HUES48 (cell line): ENCODE data around the gene ARMC7.
A peak's percentile ranks its signal among the peaks of the same experiment; 100 is the strongest.

Source experiments
- H3K27ac ChIP-seq: one replicate; pipeline ENCODE4 v1.7.0; 2013; ENCODE audit warnings: low read depth, low read length, inconsistent platforms
- H3K27me3 ChIP-seq: 2 replicates; pipeline ENCODE4 v1.6.1; 2013; ENCODE audit warnings: mild to moderate bottlenecking, low read length; ENCODE audit not compliant: control insufficient read depth, insufficient read depth
- H3K36me3 ChIP-seq: 2 replicates; pipeline ENCODE4 v1.6.1; 2013; ENCODE audit warnings: low read length; ENCODE audit not compliant: control insufficient read depth, insufficient read depth
- H3K4me1 ChIP-seq: 2 replicates; pipeline ENCODE4 v1.6.1; 2013; ENCODE audit warnings: mild to moderate bottlenecking, low read length; ENCODE audit not compliant: control insufficient read depth, insufficient read depth
- H3K4me3 ChIP-seq: 2 replicates; pipeline ENCODE4 v1.5.1; 2013; ENCODE audit warnings: mild to moderate bottlenecking, low read depth, low read length
- H3K9ac ChIP-seq: 2 replicates; pipeline ENCODE4 v1.6.1; 2013; ENCODE audit warnings: mild to moderate bottlenecking, low read depth, low read length, moderate library complexity
- H3K9me3 ChIP-seq: 2 replicates; pipeline ENCODE4 v1.6.1; 2013; ENCODE audit warnings: low read length; ENCODE audit not compliant: control insufficient read depth, insufficient read depth

The ARMC7 gene

DNA sequence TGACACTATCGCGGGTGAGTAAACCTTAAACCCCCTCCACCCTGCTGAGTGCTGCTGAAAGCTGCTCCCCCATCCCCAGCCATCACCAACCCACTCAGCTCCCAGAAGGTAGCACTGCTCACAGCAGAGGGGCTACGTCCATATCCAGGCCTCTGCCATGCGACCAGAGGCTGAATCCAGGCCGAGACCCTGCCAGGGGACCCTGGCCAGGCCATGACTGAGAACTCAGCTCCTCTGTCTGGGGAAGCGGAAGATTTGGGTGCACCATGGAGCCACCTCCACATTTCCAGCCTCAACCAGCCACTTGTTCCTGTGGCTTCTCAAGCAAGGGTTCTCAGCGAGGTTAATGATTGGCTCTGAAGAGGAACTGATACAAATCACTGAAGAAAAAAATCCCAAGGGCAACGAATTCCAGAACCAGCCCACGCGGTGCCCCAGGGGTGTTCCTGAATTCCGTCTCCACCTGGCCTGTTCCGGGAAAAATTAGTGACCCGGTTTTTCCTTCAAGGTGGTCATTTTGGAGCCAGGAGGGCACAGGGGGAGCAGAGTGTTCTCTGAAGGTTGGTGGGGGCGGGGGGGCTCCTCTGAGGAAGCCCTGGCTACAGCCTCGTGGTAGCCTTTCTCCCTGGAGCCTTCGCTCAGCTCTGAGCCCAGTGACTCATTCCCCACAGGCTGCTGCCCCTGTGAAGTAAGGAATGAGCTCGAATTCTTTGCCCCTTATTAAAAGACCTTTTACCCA is 31.3 kb upstream of the ARMC7 start:
- Histone ChIP-seq H3K27me3 (no peaks in the 10 kb centered on the region), H3K36me3 (no peaks in the 10 kb centered on the region), H3K9me3 (no peaks in the 10 kb centered on the region), H3K27ac (peak overlapping the region; percentile 75), H3K4me1 (peaks cover 15% of the 10 kb centered on the region), H3K4me3 (no peak overlapping the region), H3K9ac (no peak overlapping the region)

GRCh38 chr17:75079023-75079373 is 30.8 kb upstream of the ARMC7 start:
- peak overlapping the region; percentile 75 for H3K27ac ChIP-seq
- peaks cover 15% of the 10 kb centered on the region for H3K4me1 ChIP-seq
- H3K9ac ChIP-seq = no peak overlapping the region
- H3K36me3 ChIP-seq = no peaks in the 10 kb centered on the region
- no peak overlapping the region for H3K4me3 ChIP-seq
- no peaks in the 10 kb centered on the region for H3K27me3 ChIP-seq
- no peaks in the 10 kb centered on the region for H3K9me3 ChIP-seq

DNA sequence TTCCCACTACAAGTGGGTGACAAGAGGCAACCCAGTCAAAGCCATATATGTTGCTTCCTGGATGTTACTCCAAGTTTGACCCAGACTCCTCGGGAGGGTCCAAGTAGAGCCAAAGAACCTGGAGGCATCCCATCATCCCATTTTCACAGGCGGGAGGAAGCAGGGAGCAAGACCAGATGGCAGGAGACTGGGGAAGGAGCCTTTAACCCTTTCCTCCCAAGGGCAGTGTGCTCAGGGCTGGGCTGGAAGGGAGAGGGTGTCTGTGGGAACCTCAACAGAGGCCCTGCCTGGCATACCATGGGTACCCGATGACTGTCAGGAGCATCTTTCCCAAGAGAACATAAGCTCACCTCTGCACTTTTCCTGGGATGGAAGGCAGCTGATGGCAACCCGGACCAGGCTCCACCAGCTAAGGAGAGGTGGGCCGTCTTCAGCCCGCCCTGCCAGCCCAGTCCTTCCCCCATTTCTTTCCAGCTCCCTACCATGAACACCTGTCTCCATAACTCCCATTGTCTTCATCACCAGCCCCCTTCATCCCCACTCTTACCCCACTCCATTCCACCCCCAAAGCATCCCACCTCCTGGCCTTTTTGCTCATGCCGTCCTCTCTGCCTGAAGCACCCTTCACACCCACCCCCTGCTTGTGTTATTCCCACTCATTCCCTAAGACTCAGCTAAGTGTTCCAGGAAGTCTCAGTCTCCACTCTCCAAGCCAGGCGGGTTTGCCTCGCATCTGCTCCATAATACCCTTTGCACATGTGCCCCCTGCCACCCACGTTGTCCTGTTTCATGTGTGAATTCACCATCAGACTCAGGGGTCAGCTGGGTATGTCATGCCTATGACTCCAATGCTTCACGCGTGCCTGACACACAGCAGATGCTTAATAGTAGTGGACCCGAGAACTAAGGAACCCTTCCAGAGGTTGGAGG is 27.9 kb upstream of the ARMC7 start:
- H3K9ac ChIP-seq = no peak overlapping the region
- no peaks in the 10 kb centered on the region for H3K27me3 ChIP-seq
- H3K4me3 ChIP-seq = no peak overlapping the region
- H3K9me3 ChIP-seq = no peaks in the 10 kb centered on the region
- H3K27ac ChIP-seq = no peak overlapping the region
- no peaks in the 10 kb centered on the region for H3K36me3 ChIP-seq
- peaks cover 15% of the 10 kb centered on the region for H3K4me1 ChIP-seq

DNA sequence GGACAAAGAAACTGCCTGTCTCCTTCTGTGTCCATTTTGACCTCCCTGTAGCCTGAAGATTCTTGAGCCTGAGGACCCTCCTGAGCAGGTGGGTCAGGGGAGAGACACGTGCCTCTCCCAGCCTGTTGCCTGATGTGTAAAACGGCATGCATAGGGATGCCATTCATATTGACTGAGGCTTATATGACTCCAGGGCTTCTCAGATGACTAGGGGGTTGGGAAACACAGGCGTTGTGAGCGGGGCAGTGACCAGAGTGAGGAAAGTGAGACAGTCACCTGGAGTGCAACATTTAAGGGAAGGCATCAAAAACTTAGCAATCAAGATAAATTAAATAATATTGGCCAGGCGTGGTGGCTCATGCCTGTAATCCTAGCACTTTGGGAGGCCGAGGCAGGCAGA is 27.1 kb upstream of the ARMC7 start:
- no peak overlapping the region for H3K4me3 ChIP-seq
- H3K27ac ChIP-seq = no peak overlapping the region
- H3K4me1 ChIP-seq = peaks cover 19% of the 10 kb centered on the region
- H3K27me3 ChIP-seq = no peaks in the 10 kb centered on the region
- H3K9me3 ChIP-seq = no peaks in the 10 kb centered on the region
- no peak overlapping the region for H3K9ac ChIP-seq
- H3K36me3 ChIP-seq = no peaks in the 10 kb centered on the region

DNA sequence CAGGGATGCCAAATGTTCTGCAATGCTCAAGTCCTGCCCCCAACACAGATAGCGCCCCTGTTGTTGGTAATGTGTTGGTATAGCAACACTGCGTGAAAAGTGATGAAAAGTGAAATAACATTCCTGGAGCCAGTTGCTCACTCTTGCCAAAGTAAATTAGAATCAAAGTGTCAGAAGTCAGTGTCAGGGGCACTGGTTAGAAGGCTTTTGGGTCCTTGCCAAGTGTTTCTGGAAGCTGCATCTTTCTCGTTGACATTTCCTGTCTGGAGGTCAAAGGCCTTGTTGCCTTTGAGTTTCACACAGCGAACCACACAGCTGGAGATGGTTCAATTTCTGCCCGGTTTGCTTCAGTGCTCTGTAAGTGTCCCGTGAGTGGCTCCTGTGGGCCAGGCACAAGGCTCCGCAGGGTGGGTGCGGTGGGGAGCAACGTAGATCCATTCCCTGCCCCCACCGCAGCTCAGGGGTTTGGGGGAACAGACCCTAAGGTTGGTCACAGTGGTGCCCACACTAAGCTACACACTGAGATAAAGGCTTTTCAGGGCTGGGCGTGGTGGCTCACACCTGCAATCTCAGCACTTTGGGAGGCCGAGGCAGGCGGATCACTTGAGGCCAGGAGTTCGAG is 25.6 kb upstream of the ARMC7 start:
- peaks cover 18% of the 10 kb centered on the region for H3K4me1 ChIP-seq
- H3K4me3 ChIP-seq = no peak overlapping the region
- no peaks in the 10 kb centered on the region for H3K27me3 ChIP-seq
- no peak overlapping the region for H3K27ac ChIP-seq
- H3K9me3 ChIP-seq = no peaks in the 10 kb centered on the region
- no peaks in the 10 kb centered on the region for H3K36me3 ChIP-seq
- no peak overlapping the region for H3K9ac ChIP-seq

DNA sequence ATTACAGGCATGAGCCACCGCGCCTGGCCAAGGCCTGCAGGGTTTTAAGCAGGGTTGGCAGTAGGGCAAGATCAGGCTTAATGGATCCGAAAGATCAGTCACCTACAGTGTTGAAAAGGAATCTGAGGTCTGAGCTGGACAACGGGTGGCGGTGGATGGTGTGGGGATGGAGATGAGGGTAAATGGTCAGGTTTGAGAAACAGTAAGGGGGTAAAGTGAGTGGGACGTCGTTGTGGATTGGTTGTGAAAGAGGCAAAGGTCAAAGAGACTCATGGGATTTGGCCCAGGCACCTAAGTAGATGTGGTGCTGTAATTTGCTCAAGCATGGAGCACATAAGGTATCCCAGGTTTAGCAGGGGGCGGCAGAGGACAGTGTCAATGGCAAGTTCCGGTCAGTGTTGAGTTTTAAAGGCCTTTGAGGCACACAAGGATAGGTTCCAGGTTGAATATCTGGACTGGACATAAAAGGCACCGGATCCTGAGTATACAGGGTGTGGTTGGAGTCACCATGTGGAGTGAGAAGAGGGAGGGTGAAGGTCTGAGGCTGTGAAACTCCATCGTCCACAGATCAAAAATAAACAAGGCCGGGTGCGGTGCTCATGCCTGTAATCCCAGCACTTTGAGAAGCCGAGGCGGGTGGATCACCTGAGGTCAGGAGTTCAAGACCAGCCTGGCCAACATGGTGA is 23.1 kb upstream of the ARMC7 start:
- Histone ChIP-seq H3K4me3 (no peak overlapping the region), H3K9ac (no peak overlapping the region), H3K36me3 (no peaks in the 10 kb centered on the region), H3K9me3 (no peaks in the 10 kb centered on the region), H3K4me1 (peaks cover 26% of the 10 kb centered on the region), H3K27ac (peak overlapping the region; percentile 93), H3K27me3 (no peaks in the 10 kb centered on the region)

DNA sequence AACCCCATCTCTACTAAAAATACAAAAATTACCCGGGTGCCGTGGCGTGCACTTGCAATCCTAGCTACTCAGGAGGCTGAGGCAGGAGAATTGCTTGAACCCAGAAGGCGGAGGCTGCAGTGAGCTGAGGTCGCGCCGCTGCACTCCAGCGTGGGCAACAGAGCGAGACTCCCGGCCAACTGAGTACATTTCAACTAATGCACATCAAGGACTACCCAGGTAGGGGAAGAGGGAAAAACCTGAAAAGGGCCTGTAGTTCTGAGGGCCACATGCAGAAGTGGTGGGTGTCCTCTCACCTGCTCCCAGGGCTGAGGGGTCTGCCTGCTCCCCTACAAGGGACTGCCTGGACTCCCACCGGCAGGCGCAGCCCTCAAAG is 22.6 kb upstream of the ARMC7 start:
- H3K36me3 ChIP-seq = no peaks in the 10 kb centered on the region
- peak overlapping the region; percentile 93 for H3K27ac ChIP-seq
- peak overlapping the region; percentile 84 for H3K9ac ChIP-seq
- peaks cover 26% of the 10 kb centered on the region for H3K4me1 ChIP-seq
- H3K27me3 ChIP-seq = no peaks in the 10 kb centered on the region
- H3K4me3 ChIP-seq = peak overlapping the region; percentile 78
- H3K9me3 ChIP-seq = no peaks in the 10 kb centered on the region

GRCh38 chr17:75087558-75088453 is 22.0 kb upstream of the ARMC7 start, which contains the start of gene SLC16A5:
SLC16A5 (plus strand) TSS chr17:75087954; CDS start chr17:75093637, 5,683 bp downstream.
- Histone ChIP-seq H3K9me3 (no peaks in the 10 kb centered on the region), H3K4me1 (peaks cover 21% of the 10 kb centered on the region), H3K27ac (peak within 1 kb of the TSS; percentile 93), H3K27me3 (no peaks in the 10 kb centered on the region), H3K4me3 (peak within 1 kb of the TSS; percentile 78), H3K9ac (peak within 1 kb of the TSS; percentile 84), H3K36me3 (no peaks in the 10 kb centered on the region)

DNA sequence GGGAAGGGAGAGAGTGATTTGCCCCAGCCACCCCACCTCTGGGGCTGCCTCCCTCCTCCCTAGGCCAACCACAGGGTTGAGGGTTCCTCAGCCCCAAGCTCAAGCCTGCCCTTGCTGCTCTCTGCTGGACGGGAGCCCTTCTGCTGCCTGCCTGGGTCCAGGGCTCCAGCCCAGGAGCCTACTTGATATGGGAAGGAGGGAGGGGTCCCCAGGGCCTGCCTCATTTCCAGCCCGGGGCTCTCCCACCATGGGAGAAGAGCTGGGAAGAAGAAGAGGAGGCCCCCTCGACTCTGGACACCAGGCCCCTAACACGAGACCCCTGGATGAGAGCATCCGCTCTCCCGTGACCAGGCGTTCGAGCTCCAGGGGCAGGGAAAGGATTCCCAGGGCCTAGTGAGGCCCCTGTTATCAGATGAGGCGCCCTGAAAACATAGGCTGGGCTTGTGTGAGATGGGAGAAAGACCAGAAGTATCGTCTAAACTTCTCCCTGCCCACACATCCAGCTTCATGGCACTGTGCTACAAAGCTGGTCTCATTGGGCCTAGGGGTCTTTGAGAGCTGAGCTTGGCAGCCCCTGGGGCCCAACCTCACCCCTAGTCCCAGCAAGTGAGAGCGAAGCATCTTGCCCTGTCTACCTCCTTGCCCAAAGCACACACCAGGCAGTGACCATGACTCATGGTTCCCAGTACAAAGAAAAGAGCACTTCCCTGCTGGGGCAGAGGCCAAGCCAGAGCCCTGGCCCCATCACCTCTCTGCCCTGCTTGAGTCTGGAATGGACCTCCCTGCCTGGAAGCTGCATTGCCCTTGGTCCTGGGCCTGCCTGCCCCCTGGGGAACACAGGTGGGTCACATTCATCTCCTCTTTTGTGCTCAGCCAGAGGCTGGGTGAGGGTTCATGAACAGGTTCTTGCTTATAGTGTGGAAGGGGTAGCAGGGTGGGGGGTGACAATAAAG is 21.0 kb upstream of the ARMC7 start:
- peaks cover 21% of the 10 kb centered on the region for H3K4me1 ChIP-seq
- no peaks in the 10 kb centered on the region for H3K9me3 ChIP-seq
- no peaks in the 10 kb centered on the region for H3K36me3 ChIP-seq
- H3K27ac ChIP-seq = peak overlapping the region; percentile 93
- peak overlapping the region; percentile 78 for H3K4me3 ChIP-seq
- no peaks in the 10 kb centered on the region for H3K27me3 ChIP-seq
- H3K9ac ChIP-seq = peak overlapping the region; percentile 77
